HG02938 (cell line): Measurements from ENCODE around the gene SIGLEC1.

ENCODE experiments used
- ATAC-seq: cut with Tn5 transposase; IDR thresholded peaks from one replicate; pipeline ENCODE4 v1.9.1; 2021; ENCODE audit warnings: mild to moderate bottlenecking, moderate library complexity; ENCODE audit not compliant: unreplicated experiment

Gene SIGLEC1

DNA sequence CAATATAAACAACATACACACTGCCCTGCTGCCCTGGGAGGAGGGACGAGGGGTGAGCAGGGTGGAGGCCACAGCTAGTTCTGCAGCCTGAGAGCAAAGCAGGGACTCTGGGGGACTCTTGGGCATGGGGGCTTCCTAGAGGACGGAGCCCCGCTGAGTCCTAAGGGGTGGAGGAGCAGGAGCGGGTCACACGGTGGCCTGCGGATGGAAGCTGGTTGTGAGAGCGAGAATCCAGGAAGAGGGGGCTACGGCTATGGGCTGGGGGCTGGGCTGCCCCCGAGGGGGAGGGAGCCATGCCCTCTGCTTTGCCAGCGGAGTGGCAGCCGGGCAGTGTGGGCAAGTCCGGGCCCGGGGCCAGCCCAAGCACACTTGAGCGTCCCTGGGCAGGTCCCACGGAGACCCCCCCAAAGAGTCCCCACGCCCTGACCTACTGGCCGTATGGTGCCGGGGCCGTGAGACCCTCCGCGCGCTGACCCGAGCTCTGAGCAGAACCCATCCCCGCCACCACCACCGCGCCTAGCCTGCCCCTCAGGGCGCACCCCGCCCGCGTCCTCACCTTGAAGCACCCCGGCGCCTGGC, 31.0 kb downstream of the SIGLEC1 start:
- no peak for ATAC-seq

DNA sequence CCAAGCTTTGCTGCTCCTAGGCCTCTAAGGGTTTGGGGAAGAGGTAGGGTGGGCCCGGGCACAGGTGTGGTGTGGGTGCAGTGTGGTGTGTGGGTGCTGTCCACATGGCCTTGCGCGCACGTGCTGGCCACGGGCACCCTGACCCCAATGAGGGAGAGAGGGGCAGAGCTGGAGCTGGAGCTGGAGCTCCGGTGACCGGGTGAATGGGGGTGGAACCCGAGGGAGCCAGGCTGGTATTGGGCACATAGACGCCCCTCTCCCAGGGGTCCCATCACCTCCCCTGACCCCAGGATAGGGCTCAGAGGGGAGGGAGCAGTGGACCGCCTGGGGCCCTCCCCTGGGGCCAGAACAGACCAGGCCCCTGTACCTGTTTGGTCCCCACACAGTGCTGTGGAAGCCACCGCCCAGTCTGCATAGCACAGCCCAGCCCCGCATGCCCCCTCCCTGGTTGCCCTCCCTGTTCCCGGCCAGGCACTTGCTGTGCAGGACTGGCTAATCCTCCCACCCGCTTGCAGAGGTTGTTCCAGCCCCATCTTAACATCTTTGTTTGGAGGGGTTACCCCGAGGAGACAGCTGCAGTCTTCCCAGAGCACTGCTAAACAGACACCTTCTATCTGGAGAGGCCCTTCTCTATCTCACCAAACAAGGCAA, 31.6 kb downstream of the SIGLEC1 start:
- no peak for ATAC-seq

DNA sequence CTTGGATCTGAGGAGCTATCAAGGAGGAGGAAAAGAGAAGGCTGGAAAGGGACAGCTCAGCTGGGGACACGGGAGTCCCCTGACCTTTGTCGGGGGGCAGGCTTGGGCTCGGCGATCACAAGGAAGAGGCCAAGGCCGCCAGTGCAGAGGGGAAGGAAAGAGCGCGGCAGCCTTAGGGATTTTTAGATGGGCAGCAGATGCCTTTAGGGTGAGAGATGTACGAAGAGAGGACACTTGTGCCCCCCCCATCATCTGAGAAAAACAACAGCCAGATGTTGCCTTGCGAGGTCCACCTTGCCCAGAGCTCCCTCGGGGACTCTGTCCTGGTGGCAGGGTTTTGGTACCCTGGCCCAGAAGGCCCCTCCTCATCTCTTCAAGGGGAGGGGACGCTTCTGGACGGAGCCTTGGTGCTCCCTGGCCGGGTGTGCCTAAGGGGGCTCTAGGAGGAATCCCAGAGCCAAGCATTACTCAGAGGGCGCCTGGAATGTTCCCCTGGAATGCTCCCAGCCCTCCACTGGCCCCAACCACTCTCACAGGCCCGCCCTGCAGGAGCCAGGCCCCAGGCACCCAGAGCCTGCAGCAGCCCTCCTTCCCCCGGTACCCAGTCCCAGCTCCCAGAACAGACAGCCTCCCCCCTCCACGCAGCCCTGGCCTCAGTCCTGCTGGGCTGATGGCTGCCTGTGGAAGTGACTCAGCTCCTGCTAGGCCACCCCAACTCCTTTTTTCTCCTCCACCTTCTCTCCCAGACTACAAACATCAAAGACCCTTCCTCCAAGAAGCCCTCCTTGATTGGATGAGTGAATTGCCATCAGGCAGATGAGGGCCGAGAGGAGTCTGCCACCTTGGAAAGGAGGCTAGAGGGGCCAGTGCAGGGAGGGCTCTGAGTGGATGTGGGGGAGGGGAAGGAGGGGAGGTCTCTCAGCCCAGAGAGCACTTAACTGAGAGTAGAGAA, 32.4 kb downstream of the SIGLEC1 start:
- no peak for ATAC-seq

DNA sequence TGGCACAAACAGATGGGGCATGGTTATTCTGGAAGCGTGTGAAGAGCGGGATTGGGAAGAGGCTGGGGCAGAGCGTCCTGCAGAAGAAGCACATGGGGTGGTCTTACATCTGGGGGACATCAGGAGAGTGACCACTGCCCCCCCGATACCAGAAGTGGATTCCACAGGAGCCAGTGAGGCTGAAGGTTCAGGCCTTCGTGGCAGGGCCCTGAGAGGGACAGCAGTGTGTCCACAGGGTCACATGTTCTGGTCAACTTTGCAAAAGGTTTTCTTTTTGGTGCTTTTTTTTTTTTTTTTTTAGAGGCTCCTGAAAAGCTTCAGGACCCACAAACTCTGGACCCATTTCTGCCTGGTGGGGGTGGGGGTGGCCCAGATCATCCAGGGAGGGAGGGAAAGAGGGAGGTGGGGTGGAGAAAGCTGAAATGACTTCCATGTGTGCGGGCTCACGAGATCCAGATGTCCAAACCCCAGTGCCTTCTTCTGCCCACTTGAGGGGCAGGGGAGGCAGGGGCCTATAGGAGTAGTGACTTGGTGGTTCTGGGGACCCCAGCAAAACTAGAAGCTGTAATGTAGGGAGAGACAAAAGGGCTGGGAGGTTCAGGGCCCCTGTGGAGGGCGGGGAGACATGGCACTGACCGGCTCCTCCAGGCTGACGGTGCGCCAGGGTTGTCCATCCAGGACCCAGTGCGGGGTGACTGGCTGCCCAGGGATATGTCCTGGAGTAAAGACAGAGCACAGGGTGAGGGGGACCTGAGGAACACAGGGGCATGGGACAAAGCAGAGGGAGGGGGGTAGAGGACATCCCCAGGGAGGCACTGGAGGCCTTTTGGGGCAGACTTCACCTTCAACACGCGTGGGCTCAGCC, 33.3 kb downstream of the SIGLEC1 start:
- ATAC-seq: no peak

DNA sequence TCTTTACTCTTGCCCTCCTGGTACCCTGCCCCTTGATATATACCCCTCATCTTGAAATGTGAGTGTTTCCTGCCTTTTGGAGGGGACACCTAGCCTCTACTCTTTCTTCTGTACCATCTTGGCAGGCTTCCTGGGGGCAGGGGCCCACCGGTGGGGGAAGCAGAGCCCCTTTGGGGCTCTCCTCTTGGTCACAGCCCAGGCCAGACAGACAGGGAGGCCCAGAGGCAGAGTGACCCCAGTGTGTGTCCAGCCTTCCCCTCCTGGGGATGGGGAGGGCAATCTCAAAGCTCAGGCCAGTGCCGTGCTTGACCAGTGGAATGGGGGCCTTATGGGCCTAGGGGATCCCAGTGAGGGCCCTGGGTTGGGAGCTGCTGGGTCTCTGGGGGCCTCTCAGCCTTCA, 34.2 kb downstream of the SIGLEC1 start:
- no peak for ATAC-seq

DNA sequence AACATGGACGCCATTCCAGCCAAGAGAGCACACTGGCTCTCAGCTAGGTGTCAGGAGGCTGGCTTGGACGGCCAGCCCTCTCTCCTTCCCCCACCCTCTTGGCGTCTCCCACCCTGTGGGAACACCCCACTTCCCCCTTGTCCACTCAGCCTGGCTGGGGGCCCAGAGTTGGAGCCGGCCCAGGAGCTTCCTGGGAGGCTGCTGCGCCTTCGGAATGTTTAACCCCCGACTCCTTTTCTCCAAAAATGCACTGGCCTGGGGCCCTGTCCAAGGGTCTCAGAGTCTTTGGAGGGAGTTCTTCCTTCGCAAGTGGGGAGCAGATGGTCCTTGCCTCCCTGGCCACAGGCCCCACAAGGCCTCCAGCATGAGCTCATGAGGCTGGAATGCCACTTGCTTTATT, 34.7 kb downstream of the SIGLEC1 start:
- no peak for ATAC-seq

DNA sequence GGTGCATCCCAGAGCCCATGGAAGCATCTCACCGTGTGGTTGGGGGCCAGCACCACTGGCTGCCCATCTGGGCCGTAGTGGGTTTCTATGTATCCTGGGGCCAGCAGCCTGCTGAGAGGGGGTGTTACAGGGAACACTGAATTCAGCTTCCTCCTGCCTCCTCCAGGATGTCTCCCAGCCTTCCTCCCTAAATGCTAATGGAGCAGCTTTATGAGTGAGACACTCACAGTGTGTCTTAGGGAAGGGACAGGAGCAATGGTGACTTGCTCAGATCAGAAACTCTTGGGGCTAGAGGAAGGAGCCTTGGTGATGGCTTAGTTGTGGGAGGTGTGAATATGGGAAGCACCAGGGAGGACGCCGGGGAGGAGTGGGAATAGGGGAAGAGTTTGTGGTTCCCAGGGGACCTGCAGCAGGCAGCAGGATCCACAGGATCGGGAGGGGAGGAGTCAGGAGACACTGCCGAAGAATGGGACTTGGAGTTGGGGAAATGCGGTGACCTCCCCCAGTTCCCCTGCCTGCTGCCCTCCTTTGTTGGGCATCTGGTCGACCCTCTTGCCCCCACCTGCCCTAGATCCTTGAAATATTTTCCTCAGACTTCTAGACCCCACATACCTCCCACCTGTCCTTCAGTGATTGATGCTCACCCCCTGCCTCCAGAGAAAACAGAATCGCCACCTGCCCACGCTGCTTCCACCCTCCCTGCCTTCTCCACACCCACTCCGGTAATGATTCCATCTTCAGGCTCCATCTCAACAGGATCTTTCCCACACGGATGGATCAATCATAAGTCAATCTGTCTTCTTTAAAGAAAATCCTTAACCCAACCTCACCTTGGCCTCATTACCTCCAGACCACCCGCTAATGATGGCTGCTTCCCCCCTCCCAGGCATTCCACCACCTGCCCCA, 37.2 kb downstream of the SIGLEC1 start:
- ATAC-seq: no peak

DNA sequence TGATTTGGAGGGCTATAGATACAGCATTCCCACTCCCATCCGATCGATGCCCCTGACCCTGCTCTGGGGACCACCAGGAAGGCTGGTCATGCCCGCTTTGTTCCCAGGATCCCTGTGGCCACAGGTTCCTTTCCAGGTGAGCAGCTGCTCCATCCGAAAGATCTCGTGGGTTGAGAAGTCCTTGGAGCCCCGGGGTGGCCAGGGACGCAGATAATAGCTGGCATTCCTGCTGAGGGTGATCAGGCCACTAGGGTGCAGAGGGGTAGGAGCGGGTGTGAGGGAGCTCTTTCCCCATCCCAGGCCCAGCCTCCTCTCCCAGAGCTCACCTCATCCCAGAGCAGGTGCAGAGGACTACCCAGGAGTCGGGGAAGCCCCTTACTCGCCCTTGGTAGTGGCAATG, 38.0 kb downstream of the SIGLEC1 start:
- no peak for ATAC-seq

DNA sequence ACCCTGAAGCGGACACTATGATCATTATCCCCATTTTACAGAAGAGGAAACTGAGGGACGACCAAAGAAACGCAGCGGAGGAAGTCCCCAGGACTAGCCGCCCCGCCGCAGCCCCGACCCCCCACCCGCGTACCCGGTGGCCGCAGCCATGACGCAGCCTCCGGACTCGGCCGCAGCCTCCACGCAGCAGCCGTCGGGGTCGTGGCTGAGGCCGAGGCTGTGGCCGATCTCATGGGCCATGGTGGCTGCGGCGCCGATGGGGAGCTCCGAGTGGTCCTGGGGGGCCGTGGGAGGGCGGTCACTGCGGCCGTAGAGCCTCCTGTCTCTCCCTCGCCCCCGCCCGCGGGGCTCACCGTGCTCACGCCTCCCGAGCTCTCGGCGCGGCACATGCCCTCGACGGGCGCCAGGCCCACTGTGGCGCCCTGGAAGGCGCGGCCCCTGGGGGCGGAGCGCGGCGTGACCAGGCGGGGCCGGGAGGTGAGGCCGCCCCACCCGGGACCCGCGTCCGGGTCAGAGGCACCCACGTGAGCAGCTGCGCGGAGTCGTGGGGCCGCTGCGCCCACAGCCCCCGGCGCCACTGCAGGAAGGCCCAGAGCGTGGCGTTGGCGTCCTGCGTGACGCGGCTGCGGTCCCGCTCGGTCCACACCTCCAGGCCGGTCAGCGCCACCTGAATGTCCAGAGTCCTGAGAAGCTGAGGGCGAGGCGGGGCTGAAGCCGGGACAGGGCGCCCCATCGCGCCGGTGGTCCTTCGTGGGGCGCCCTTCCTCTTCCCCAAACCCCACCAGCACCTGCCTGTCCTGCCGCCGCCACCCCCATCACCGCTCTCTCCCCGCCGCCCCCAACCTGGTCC, 39.0 kb downstream of the SIGLEC1 start:
- no peak for ATAC-seq

DNA sequence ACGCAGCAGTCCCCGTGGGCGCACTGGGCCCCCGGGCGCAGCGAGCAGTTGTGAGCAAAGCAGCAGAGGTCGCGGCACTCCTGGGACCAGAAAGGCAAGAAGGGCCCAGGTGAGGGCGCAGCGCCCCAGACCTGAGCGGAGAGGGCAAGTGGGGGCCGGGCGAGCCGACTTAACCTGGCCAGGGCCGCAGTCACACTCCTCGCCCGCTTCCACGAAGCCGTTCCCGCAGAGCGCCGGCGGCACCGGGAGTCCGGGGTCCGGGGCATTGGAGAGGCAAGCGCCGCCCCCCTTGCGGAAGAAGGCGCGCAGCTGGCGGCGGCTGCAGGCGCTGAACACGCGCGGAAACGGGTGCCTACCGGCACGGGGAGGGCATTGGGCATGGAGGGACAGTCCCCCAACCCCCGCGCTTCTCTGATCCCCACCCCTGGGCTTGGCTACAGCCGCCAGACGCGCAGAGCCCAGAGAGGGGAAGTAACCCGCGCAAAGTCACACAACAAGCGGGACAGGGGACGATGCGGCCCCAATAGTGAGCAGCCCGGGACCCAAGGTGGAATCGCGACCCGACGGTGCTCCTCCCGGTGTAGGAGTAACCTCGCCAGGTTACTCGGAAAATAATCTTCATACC, 39.7 kb downstream of the SIGLEC1 start:
- ATAC-seq: no peak

DNA sequence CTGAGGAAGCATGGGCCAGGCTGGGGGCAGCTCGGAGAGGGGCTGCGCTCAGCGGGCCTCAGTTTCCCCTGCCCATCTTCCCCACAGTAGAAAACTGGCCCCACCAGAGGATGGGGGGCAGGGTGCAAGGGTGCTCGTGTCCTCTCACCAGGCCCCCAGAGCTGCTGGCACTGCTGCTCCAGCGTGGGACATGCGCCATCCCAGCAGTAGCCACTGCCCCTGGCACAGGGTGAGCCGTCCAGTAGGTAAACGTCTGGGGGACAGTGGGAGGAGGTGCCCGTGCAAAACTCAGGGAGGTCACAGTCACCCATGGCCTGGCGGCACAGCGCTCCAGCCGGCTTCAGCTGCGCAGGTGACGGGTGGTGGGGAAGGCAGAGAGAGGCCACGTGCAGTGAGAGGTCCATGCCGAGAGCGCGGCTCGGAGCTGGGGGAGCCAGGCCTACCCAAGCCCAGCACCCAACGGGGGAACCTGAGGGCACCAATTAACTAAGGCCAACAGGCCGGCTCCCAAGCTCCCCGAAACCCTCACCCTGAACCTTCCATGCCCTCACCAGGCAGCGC, 40.3 kb downstream of the SIGLEC1 start:
- ATAC-seq: no peak

DNA sequence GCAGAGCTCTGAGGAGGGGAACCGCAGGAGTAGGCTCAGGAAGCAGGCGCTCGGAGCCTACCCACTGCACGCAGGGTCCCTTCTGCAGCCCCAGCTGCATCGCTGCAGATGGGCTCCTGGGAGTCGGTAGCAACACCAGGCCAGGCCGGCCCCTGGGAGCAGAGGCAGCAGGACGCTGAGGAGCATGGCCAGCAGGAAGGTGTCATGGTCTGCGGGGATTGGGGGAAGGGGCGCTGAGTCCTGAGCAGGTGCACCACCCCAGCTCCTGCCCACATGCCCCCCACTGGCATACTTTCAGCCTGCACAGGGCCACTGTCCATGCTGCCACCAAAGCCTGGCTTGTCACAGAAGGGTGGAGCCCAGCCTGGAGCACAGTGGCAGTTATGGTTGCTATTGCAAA, 41.5 kb downstream of the SIGLEC1 start:
- no peak for ATAC-seq

DNA sequence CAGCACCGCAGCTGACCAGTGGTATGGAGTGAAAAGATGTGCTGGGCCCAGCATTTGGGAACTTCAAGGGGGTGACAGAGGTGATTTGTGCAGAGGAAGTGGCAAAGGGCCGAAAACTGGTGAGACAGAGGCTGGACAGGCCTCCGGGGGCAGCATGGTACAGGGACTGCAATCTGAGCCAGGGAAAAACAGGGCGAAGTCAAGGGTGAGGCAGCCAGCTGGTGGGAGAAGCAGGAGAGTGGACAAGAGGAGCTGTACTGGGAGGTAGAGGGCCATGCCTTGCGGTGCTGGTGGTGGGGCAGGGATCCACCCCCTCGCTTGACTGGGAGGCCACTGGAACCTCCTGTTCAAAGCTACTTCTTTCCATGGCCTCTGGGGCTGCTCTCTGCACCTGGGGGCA, 41.9 kb downstream of the SIGLEC1 start:
- no peak for ATAC-seq

DNA sequence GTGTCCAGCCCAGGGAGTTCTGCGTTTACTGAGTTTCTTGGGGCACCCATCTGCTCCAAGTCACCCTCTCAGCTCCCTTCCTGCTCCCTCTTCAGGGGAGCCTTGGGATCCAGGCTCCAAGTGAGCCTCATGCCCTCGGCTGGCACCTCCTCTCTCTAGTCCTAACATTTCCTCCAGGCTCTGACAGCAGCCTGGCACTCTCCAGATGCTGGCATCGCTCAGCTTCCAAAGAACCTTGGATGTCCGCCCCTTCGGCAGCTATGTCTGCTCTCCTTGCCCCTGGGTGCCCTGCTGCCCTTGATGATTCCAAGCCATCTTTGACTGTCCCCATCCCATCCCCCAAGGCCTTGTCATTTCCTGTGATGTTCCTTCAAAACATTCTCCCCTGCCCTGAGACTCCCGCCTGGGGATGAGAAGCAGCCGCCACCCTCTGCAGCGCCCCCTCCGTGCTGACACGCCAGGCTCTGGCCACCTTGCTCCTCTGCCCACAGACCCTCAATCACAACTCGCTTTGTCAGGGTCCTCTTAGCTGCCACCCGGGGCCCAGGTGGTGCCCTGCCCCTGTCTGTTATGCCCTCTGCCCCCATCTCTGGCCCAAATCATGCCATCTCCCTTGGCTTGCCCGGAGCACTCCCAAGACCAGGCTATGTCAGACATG, 42.6 kb downstream of the SIGLEC1 start:
- ATAC-seq: no peak

DNA sequence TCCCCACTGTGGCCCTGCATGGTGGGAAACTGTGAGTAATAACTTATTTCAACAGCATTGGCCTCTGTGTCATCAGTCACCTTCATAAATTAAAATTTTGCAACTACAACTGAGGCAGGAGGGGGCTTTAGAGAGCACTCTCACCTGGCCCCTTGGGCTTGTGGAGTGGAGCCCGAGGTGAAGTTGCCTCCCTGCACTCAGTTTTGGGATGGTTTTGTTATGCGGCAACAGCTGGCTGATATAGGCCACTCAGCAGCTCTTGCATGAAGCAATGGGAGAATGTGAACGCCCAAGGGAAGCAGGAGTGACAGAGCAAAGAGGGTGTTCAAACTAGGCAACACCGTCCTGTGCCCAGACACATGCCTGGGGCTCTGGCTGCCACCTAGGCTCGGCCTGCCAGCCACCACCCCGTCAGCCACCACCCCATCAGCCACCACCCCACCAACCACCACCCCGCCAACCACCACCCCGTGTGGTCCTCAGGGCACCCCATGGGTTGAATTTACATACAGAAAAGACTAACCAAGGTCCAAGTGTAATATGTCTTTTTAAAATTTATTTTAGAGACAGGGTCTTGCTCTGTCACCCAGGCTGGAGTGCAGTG, 44.9 kb downstream of the SIGLEC1 start:
- ATAC-seq: no peak

DNA sequence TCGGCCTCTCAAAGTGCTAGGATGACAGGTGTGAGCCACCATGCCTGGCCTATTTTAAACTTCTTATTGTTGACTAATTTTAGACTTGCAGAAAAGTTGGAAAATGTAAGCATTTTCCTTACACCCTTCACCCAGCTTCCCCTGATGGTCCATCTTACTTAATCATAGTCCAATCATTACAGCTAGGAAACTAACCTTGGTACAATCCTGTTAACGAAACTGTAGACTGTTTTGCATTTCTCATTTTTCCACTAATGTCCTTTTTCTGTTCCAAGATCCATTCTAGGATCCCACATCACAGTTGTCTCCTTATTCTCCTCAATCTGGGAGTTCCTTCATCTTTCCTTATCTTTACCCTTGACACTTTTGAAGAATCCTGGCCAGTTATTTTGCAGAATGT, 48.5 kb downstream of the SIGLEC1 start:
- ATAC-seq: no peak

DNA sequence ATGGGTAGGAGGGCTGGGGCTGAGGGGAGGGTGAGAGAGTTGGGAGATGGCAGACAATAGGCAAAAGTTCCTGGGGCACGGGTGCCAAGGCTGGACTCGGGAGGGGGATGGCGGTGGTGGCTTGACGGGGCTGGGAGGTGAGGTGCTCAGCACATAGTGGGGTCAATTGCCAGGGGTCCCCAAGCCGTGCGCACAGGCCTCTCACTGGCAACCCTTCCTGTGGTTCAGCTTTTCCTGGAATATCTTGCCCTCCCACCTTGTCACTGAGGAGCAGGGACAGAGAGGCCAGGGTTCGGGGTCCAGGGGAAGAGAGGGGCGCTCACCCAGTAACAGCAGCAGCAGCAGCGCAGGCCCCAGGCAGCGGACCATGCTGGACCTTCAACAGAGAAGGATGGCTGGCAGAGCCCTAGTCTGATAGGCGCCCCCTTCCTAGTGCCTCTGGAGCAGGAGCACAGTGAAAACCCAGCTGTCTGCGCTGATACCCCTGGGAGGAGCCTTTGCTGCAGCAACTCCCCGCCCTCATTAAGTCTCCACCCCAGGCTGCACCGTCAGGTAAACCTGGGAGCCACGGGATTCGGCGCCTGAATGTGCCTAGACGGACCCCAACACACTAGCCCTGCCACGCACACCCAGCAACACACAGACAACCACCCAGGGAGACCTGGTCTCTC, 49.2 kb downstream of the SIGLEC1 start, which contains the start of gene GFRA4:
GFRA4 (minus strand) TSS at position 369 of the 671 bp plus-strand sequence; CDS start at position 369, 0 bp downstream.
- ATAC-seq: no peak
